HCT116 (cell line): ENCODE results near the gene ZNF575. TPM values are rescaled to one million over a fixed set of nuclear protein-coding genes. Genes with fewer than 3 reads are reported as not detected.

ENCODE experiments used
- ATAC-seq: fragments of 200-7000 bp; cut with Tn5 transposase; 2 replicates; pipeline ENCODE4 v1.9.1; 2020; ENCODE audit warnings: mild to moderate bottlenecking, moderate library complexity
- BruUV-seq: library from RNA; stranded (reverse); fragments of 400-500 nt; replicated peaks from 2 replicates; lab custom pipeline; 2021; lab: Mats Ljungman, UMichigan
- CTCF ChIA-PET: fragments of 300-600 bp; sonication (Branson Sonifier 250); formaldehyde crosslinking; loops from one replicate; lab custom pipeline; 2021; ENCODE audit warnings: antibody characterized with exemption; lab: Charles Lee
- POLR2A ChIA-PET: fragments of 300-600, 350-600 bp; sonication (Branson Sonifier 250); formaldehyde crosslinking; loops from one replicate; lab custom pipeline; 2021; ENCODE audit warnings: antibody characterized with exemption; lab: Charles Lee
- RAD21 ChIA-PET, 2 experiments: fragments of 300-600 bp; sonication (Branson Sonifier 250); formaldehyde crosslinking; loops; one replicate each; lab custom pipeline; 2023; ENCODE audit warnings: low total read pairs in 2 of 2; ENCODE audit not compliant: uncharacterized antibody in 2 of 2, unreplicated experiment in 2 of 2, low non-redundant PET in 1 of 2; lab: Charles Lee
- DNase-seq: peaks from one replicate; pipeline ENCODE4 v3.0.0-alpha.2; 2010; ENCODE audit warnings: low read depth, low spot score
- H2AFZ ChIP-seq: fragments of 200-600 bp; shearing (Covaris generic), sonication (generic); 2 replicates; pipeline ENCODE4 v1.6.1; 2017; ENCODE audit warnings: low read depth, mixed run types, mixed read lengths, antibody characterized with exemption, low read length; ENCODE audit not compliant: poor library complexity, severe bottlenecking
- H3K27ac ChIP-seq: 2 replicates; pipeline ENCODE4 v1.5.1; 2012; ENCODE audit warnings: low read depth, low read length
- H3K27me3 ChIP-seq: fragments of 200-600 bp; sonication (generic); 2 replicates; pipeline ENCODE4 v1.6.1; 2016; ENCODE audit warnings: mixed run types, low read length, mixed read lengths; ENCODE audit not compliant: insufficient read depth
- H3K36me3 ChIP-seq, 2 experiments: fragments of 200-500 bp in 1 of 2; fragments of 200-600 bp in 1 of 2; sonication (Bioruptor generic) in 1 of 2; sonication (generic) in 1 of 2; 2 replicates each; pipeline versions ENCODE4 v1.5.1 to v1.6.1; 2014 to 2016; ENCODE audit warnings: low read length in 2 of 2, inconsistent platforms in 1 of 2, mixed read lengths in 1 of 2, mixed run types in 1 of 2; ENCODE audit not compliant: insufficient read depth in 2 of 2, control insufficient read depth in 1 of 2
- H3K4me1 ChIP-seq, 2 experiments: fragments of 200-600 bp in 1 of 2; sonication (generic) in 1 of 2; 2 replicates each; pipeline versions ENCODE4 v1.5.1 to v1.6.1; 2012 to 2017; ENCODE audit warnings: low read length in 2 of 2, inconsistent platforms in 1 of 2, mild to moderate bottlenecking in 1 of 2, mixed read lengths in 1 of 2, mixed run types in 1 of 2, moderate library complexity in 1 of 2; ENCODE audit not compliant: insufficient read depth in 2 of 2, control insufficient read depth in 1 of 2
- H3K4me2 ChIP-seq: fragments of 200-600 bp; sonication (generic); 2 replicates; pipeline ENCODE4 v1.6.1; 2017; ENCODE audit warnings: mixed run types, low read length, mixed read lengths
- H3K4me3 ChIP-seq, 2 experiments: fragments of 200-600 bp in 1 of 2; sonication (generic) in 1 of 2; replicated peaks in 1 of 2; 2 replicates each; pipeline ENCODE4 v1.5.1; 2011 to 2016; ENCODE audit warnings: low read length in 2 of 2, control low read depth in 1 of 2, low read depth in 1 of 2, mild to moderate bottlenecking in 1 of 2, mixed read lengths in 1 of 2, mixed run types in 1 of 2
- H3K79me2 ChIP-seq: fragments of 200-600 bp; sonication (generic); 2 replicates; pipeline ENCODE4 v1.6.1; 2017; ENCODE audit warnings: mild to moderate bottlenecking, mixed run types, low read length, moderate library complexity, mixed read lengths; ENCODE audit not compliant: insufficient read depth
- H3K9ac ChIP-seq: fragments of 200-600 bp; sonication (generic); 2 replicates; pipeline ENCODE4 v1.6.1; 2016; ENCODE audit warnings: low read length, mixed read lengths
- H3K9me2 ChIP-seq: fragments of 200-600 bp; sonication (generic), shearing (Covaris generic); 2 replicates; pipeline ENCODE4 v1.6.1; 2017; ENCODE audit warnings: mixed run types, mild to moderate bottlenecking, moderate library complexity; ENCODE audit not compliant: insufficient read depth
- H3K9me3 ChIP-seq, 2 experiments: fragments of 200-500 bp in 1 of 2; fragments of 200-600 bp in 1 of 2; sonication (Bioruptor generic) in 1 of 2; sonication (generic) in 1 of 2; 2 replicates each; pipeline ENCODE4 v1.6.1; 2014 to 2017; ENCODE audit warnings: low read length in 2 of 2, mixed read lengths in 2 of 2, inconsistent platforms in 1 of 2, low read depth in 1 of 2, mild to moderate bottlenecking in 1 of 2, mixed run types in 1 of 2, moderate library complexity in 1 of 2; ENCODE audit not compliant: control insufficient read depth in 1 of 2, insufficient read depth in 1 of 2
- H4K20me1 ChIP-seq: fragments of 200-600 bp; sonication (generic), shearing (Covaris generic); 2 replicates; pipeline ENCODE4 v1.6.1; 2017; ENCODE audit warnings: mixed run types, mild to moderate bottlenecking, moderate library complexity; ENCODE audit not compliant: insufficient read depth
- CBX3 ChIP-seq: IDR thresholded peaks from 2 replicates; pipeline ENCODE4 v1.6.1; 2012; ENCODE audit warnings: low read depth
- FOSL1 ChIP-seq: IDR thresholded peaks from 2 replicates; pipeline ENCODE4 v1.6.1; 2012; ENCODE audit warnings: low read depth
- POLR2A ChIP-seq: IDR thresholded peaks from 2 replicates; pipeline ENCODE4 v1.7.0; 2011; ENCODE audit warnings: borderline replicate concordance; ENCODE audit not compliant: insufficient read depth, insufficient read length; ENCODE audit errors: extremely low read depth
- RAD21 ChIP-seq: IDR thresholded peaks from 2 replicates; pipeline ENCODE4 v1.6.1; 2012; ENCODE audit warnings: low read depth, mild to moderate bottlenecking
- SIN3A ChIP-seq: IDR thresholded peaks from 2 replicates; pipeline ENCODE4 v1.6.1; 2012; ENCODE audit warnings: low read depth
- SRF ChIP-seq: IDR thresholded peaks from 2 replicates; pipeline ENCODE4 v1.6.1; 2012; ENCODE audit warnings: low read depth
- TCF7L2 ChIP-seq: IDR thresholded peaks from 2 replicates; pipeline ENCODE4 v1.7.0; 2011; ENCODE audit warnings: borderline replicate concordance, inconsistent platforms; ENCODE audit not compliant: insufficient read depth, insufficient read length; ENCODE audit errors: extremely low read depth
- ZNF274 ChIP-seq: fragments of 200-500 bp; sonication (Bioruptor generic); IDR thresholded peaks from 2 replicates; pipeline ENCODE4 v1.6.1; 2014; ENCODE audit warnings: mild to moderate bottlenecking, low read depth, low read length, inconsistent platforms
- intact Hi-C: fragments of 100-400 bp; cut with micrococcal nuclease; formaldehyde crosslinking; loops from 2 replicates; pipeline ENCODE4 v1.10.0; 2022
- total RNA-seq: library from RNA; stranded (reverse); gene quantifications from one replicate; pipeline ENCODE4 v1.2.1, GENCODE V29; 2021; ENCODE audit not compliant: unreplicated experiment
- TF ChIP-seq, protein P1 (sequence below), 3 experiments: fragments of 200-600 bp in 1 of 3; sonication (generic) in 1 of 3; IDR thresholded peaks in 2 of 3; conservative IDR thresholded peaks in 1 of 3; 2 replicates each; pipeline ENCODE4 v1.5.1; 2012 to 2017; ENCODE audit warnings: low read depth in 2 of 3, low read length in 2 of 3, antibody characterized with exemption in 1 of 3, borderline replicate concordance in 1 of 3, control low read depth in 1 of 3, mild to moderate bottlenecking in 1 of 3, mixed read lengths in 1 of 3, mixed run types in 1 of 3, moderate library complexity in 1 of 3; ENCODE audit not compliant: insufficient read depth in 1 of 3
- TF ChIP-seq, protein P2 (sequence below): IDR thresholded peaks from 2 replicates; pipeline ENCODE4 v1.6.1; 2012; ENCODE audit warnings: low read depth

The ZNF575 gene
- total RNA-seq, 1 experiment from 2014 or later, result 1.9 TPM

DNA sequence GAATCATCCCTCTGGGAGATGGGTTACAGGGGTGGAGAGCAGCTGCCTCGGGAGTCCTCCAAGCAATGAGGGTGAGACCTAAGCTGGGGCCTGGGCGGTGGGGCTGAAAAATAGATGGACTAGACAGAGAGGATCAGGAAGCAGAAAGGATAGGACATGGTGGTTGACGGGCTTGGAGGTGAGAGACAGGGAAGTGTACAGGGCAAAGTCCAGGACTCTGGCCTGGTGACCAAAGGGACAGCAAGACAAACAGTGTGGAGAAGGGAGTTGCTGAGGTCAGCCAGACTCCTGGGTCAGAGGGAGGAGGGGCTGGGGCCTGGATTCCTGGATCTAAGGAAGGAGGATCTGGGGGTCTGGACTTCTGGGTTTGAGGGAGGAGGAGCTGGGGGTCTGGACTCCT, 33.9 kb upstream of the ZNF575 start:
- Histone ChIP-seq H3K4me3 (no peak overlapping the region), H3K27ac (no peak overlapping the region), H3K9me2 (no peaks in the 10 kb centered on the region), H3K4me1 (peaks cover 4 to 8% of the 10 kb centered on the region in 2 experiments; a peak in 2 of 4 replicates), H3K79me2 (no peaks in the 10 kb centered on the region), H3K27me3 (no peaks in the 10 kb centered on the region), H3K4me2 (no peak overlapping the region), H3K36me3 (peaks cover 0 to 5% of the 10 kb centered on the region in 2 experiments; a peak in 1 of 4 replicates), H4K20me1 (no peaks in the 10 kb centered on the region), H3K9ac (no peak overlapping the region), H3K9me3 (no peaks in the 10 kb centered on the region), H2AFZ (no peak overlapping the region)
- POLR2A ChIA-PET, result no interaction called here
- CTCF ChIA-PET, result no interaction called here
- no TSS peak for BruUV-seq
- RAD21 ChIA-PET, result no interaction called here
- intact Hi-C loops, result no loop called here
- DNase-seq (no peak), ATAC-seq (no peak)
- TF ChIP-seq SRF (no peak), CBX3 (no peak), RAD21 (no peak), FOSL1 (no peak), TCF7L2 (no peak), POLR2A (no peak), SIN3A (no peak), ZNF274 (no peak)
- TF ChIP-seq, protein P1, sequence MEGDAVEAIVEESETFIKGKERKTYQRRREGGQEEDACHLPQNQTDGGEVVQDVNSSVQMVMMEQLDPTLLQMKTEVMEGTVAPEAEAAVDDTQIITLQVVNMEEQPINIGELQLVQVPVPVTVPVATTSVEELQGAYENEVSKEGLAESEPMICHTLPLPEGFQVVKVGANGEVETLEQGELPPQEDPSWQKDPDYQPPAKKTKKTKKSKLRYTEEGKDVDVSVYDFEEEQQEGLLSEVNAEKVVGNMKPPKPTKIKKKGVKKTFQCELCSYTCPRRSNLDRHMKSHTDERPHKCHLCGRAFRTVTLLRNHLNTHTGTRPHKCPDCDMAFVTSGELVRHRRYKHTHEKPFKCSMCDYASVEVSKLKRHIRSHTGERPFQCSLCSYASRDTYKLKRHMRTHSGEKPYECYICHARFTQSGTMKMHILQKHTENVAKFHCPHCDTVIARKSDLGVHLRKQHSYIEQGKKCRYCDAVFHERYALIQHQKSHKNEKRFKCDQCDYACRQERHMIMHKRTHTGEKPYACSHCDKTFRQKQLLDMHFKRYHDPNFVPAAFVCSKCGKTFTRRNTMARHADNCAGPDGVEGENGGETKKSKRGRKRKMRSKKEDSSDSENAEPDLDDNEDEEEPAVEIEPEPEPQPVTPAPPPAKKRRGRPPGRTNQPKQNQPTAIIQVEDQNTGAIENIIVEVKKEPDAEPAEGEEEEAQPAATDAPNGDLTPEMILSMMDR (IDR thresholded peaks at IDR 0.05 in 2 of 3, conservative IDR thresholded peaks at IDR 0.05 in 1 of 3; ENCODE audit: borderline replicate concordance in 1 of 3, insufficient read depth in 1 of 3, low read depth in 2 of 3, low read length in 2 of 3), result no peak
- TF ChIP-seq, protein P2, sequence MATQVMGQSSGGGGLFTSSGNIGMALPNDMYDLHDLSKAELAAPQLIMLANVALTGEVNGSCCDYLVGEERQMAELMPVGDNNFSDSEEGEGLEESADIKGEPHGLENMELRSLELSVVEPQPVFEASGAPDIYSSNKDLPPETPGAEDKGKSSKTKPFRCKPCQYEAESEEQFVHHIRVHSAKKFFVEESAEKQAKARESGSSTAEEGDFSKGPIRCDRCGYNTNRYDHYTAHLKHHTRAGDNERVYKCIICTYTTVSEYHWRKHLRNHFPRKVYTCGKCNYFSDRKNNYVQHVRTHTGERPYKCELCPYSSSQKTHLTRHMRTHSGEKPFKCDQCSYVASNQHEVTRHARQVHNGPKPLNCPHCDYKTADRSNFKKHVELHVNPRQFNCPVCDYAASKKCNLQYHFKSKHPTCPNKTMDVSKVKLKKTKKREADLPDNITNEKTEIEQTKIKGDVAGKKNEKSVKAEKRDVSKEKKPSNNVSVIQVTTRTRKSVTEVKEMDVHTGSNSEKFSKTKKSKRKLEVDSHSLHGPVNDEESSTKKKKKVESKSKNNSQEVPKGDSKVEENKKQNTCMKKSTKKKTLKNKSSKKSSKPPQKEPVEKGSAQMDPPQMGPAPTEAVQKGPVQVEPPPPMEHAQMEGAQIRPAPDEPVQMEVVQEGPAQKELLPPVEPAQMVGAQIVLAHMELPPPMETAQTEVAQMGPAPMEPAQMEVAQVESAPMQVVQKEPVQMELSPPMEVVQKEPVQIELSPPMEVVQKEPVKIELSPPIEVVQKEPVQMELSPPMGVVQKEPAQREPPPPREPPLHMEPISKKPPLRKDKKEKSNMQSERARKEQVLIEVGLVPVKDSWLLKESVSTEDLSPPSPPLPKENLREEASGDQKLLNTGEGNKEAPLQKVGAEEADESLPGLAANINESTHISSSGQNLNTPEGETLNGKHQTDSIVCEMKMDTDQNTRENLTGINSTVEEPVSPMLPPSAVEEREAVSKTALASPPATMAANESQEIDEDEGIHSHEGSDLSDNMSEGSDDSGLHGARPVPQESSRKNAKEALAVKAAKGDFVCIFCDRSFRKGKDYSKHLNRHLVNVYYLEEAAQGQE, result no peak
